Lower leg skin (tissue), 4 donors: ENCODE data around the gene AQP9. TPM values are rescaled to one million over a fixed set of nuclear protein-coding genes. Genes with fewer than 3 reads are reported as not detected.
"Not testable (repeated sequence)": the region's sequence is repeated elsewhere in the genome, so short reads cannot be mapped to it uniquely, and the experiment has no call there.

Experiments
- DNase-seq, 2 donors: peaks; one replicate each; pipeline ENCODE4 v3.0.0-alpha.2; 2019; ENCODE audit warnings: low spot score in 2 of 2
- H3K4me3 ChIP-seq: fragments of 200-600 bp; sonication (generic); 2 replicates; pipeline ENCODE4 v1.5.1; 2017; ENCODE audit warnings: mild to moderate bottlenecking, low read depth; ENCODE audit not compliant: poor library complexity, severe bottlenecking
- CTCF ChIP-seq, 3 donors: fragments of 450-650 bp; IDR thresholded peaks; one replicate each; pipeline ENCODE4 v1.5.1; 2016; ENCODE audit warnings: antibody characterized with exemption in 3 of 3, mild to moderate bottlenecking in 3 of 3, moderate library complexity in 2 of 3
- POLR2A ChIP-seq, 2 donors: fragments of 450-650 bp; IDR thresholded peaks; one replicate each; pipeline ENCODE4 v1.6.1; 2016 to 2017; ENCODE audit warnings: antibody characterized with exemption in 2 of 2, mild to moderate bottlenecking in 1 of 2, moderate library complexity in 1 of 2
- WGBS, 2 donors: methylation state at CpG; one replicate each; pipeline ENCODE4 v1.1.5; 2018; 5-methylcytosine and 5-hydroxymethylcytosine counted together
- intact Hi-C: fragments of 100-400 bp; cut with DNase I; formaldehyde crosslinking; loops from one replicate; pipeline ENCODE4 v1.15.0; 2023; ENCODE audit warnings: low total_unique reads
- total RNA-seq, 4 donors: library from RNA; depleted of rRNA; stranded (reverse); fragments of >200 nt; gene quantifications; one replicate each; pipeline ENCODE4 v1.1.0, GENCODE V29; 2016

AQP9 gene
- total RNA-seq, 4 donors from 2014 or later: 22.6 to 75.8 (median 38.1) TPM

GRCh38 chr15:58179741-58180381 lies 41.7 kb downstream of the AQP9 start:
- TF ChIP-seq CTCF (IDR thresholded peaks at IDR 0.05): no peak
- no peak for TF ChIP-seq POLR2A (IDR thresholded peaks at IDR 0.05)
- intact Hi-C loops: loop anchor here (10.0 kb wide), 1 partner anchor 135 kb away; no protein-coding TSS in a partner anchor
- no peak overlapping the region for H3K4me3 ChIP-seq
- DNase-seq: no peak
- 69 to 75% methylated on average over 8 of the region's 8 CpGs for WGBS, 2 donors

DNA sequence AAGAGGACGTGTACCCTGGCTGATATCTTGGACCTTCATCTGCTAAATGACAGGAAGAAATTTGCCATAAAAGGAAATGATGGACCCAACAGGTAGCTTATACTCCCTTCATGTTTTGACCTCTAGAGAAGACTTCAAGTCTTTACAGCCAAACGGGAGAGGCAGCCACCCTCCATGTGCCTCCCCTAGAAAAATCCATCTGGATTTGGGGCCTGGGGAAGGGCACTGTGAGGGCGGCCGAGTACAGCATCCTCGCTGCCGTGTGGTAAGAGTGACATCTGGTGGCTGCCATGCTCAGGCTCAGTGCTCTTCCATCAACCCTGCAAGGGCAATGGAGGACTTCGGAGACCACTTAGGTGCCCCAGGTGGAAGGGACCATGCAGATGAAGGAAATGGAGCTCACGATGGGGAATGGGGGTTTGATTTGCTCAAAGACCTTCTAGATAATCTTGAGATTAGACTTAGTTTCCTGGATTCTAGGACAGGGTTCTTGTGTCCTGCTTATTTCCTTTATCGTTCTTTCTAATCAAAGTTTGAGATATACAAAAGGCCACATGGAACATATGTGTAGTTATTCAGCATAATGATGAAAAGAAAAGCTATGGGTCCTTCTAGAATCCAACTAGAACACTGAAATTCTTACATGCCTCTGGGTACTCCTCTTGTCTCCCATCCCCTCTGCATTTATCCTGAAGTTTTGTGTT lies 44.4 kb downstream of the AQP9 start:
- no peak for DNase-seq

GRCh38 chr15:58185439-58185838 lies 47.3 kb downstream of the AQP9 start:
- 50 to 52% methylated on average over 1 of the region's 1 CpG for WGBS, 2 donors
- intact Hi-C loops: loop anchor here (10.0 kb wide), 1 partner anchor 141 kb away; no protein-coding TSS in a partner anchor
- TF ChIP-seq CTCF (IDR thresholded peaks at IDR 0.05): no peak
- TF ChIP-seq POLR2A (IDR thresholded peaks at IDR 0.05): no peak
- DNase-seq: no peak
- no peak overlapping the region for H3K4me3 ChIP-seq

More for the DNA sequence above, 44.4 kb downstream of the AQP9 start:
- intact Hi-C loops: loop anchor here (10.0 kb wide), 1 partner anchor 138 kb away; no protein-coding TSS in a partner anchor
- TF ChIP-seq CTCF (IDR thresholded peaks at IDR 0.05): no peak
- no peak for TF ChIP-seq POLR2A (IDR thresholded peaks at IDR 0.05)
- H3K4me3 ChIP-seq: no peak overlapping the region
- 11 to 16% methylated on average over 9 of the region's 9 CpGs for WGBS, 2 donors

- intact Hi-C loops: loop anchor here (2.0 to 10.0 kb wide), 2 partner anchors 24 to 144 kb away; no protein-coding TSS in a partner anchor
- H3K4me3 ChIP-seq: no peak overlapping the region
- 80 to 85% methylated on average over 8 of the region's 8 CpGs for WGBS, 2 donors
- TF ChIP-seq POLR2A (IDR thresholded peaks at IDR 0.05): no peak
- no peak for TF ChIP-seq CTCF (IDR thresholded peaks at IDR 0.05)
- no peak for DNase-seq
Measured at GRCh38 chr15:58189148-58189811, 51.1 kb downstream of the AQP9 start.

GRCh38 chr15:58190419-58190818 lies 52.2 kb downstream of the AQP9 start:
- H3K4me3 ChIP-seq: no peak overlapping the region
- TF ChIP-seq CTCF (IDR thresholded peaks at IDR 0.05) (no peak), POLR2A (IDR thresholded peaks at IDR 0.05) (no peak)
- intact Hi-C loops: no loop called here
- WGBS, 2 donors: 78 to 94% methylated on average over 4 of the region's 4 CpGs
- DNase-seq: no peak

GRCh38 chr15:58193636-58194035 lies 55.5 kb downstream of the AQP9 start:
- WGBS, 2 donors: 84 to 87% methylated on average over 9 of the region's 9 CpGs
- intact Hi-C loops, DNase-seq, H3K4me3 ChIP-seq: not testable (repeated sequence)
